ENCODE results near the gene CLK2.
"Not testable (repeated sequence)": the region's sequence is repeated elsewhere in the genome, so short reads cannot be mapped to it uniquely, and the experiment has no call there.

CLK2 gene

DNA sequence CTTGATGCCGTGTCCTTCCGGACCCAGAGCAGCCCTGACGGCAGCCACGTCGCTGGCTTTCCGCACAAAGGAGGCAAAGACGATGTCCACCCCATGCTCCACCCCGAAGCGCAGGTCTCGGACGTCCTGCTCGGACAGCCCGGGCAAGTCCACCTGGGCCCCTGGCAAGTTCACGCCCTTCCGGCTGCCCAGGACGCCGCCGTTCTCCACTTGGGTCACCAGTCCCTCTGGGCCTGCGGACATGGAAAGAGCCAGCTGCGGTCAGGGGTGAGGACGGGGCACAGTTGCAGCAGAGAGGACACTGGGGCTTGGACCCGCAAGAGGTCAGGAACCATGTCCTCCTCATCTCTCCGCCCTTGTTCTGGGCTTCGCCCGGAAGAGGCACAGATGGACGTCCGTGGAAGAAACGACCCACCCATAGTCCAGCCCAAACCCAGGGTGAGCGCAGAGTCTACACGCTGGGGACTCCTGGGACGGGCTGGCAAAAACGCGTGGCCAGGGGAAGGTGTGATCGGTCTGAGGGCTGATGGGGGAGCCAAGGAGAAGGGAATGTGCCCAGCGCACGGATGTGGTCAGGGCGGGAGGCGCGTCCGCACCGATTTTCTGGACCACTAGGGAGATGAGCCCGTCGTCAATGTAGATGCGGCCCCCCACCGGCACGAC, 21.3 kb upstream of the CLK2 start:
- peak overlapping the region; percentile 89 for H3K4me3 ChIP-seq (ENCODE audit: low read depth, low read length)
- peaks cover 37% of the 10 kb centered on the region for H3K27me3 ChIP-seq (ENCODE audit: control insufficient read depth, insufficient read depth, low read length)
- peaks cover 8% of the 10 kb centered on the region for H3K4me1 ChIP-seq (ENCODE audit: control insufficient read depth, insufficient read depth, low read length)
- no peaks in the 10 kb centered on the region for H3K36me3 ChIP-seq (ENCODE audit: control insufficient read depth, insufficient read depth, low read length)
- H3K9ac ChIP-seq (ENCODE audit: low read depth, low read length), result peak overlapping the region; percentile 8
- no peaks in the 10 kb centered on the region for H3K9me3 ChIP-seq (ENCODE audit: control insufficient read depth, insufficient read depth, low read length)

DNA sequence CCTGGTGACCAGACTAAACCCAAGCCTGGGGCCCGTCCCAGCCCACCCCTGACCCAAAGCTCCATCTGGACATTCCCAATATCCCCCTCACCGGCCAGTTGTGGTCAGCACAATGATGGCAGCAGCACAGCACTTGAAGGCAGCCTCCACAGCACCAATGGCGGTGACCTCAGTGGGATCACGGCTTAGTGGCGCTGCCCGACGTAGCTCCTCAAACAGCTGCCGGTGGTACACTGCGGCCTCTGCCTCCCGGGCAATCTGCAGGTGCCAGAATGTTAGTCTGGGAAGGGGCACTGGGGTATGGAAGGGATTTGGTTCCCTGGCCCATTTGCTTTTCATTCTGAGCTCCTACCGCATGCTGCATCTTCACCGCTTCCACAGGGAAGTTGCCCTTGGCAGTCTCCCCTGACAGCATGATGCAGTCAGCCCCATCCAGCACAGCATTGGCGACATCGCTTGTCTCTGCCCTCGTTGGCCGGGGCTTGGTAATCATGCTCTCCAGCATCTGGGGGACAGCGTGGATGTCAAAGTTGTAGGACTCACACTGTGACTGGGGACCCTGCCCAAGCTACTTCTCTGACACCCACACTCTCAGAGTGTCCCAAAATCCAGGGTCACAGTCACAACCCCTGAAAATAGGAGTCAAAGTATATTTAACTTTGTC, 19.9 kb upstream of the CLK2 start:
- no peak overlapping the region for H3K9ac ChIP-seq (ENCODE audit: low read depth, low read length)
- H3K4me1 ChIP-seq (ENCODE audit: control insufficient read depth, insufficient read depth, low read length), result peaks cover 8% of the 10 kb centered on the region
- peaks cover 37% of the 10 kb centered on the region for H3K27me3 ChIP-seq (ENCODE audit: control insufficient read depth, insufficient read depth, low read length)
- no peak overlapping the region for H3K4me3 ChIP-seq (ENCODE audit: low read depth, low read length)
- no peaks in the 10 kb centered on the region for H3K36me3 ChIP-seq (ENCODE audit: control insufficient read depth, insufficient read depth, low read length)
- H3K9me3 ChIP-seq (ENCODE audit: control insufficient read depth, insufficient read depth, low read length), result no peaks in the 10 kb centered on the region

DNA sequence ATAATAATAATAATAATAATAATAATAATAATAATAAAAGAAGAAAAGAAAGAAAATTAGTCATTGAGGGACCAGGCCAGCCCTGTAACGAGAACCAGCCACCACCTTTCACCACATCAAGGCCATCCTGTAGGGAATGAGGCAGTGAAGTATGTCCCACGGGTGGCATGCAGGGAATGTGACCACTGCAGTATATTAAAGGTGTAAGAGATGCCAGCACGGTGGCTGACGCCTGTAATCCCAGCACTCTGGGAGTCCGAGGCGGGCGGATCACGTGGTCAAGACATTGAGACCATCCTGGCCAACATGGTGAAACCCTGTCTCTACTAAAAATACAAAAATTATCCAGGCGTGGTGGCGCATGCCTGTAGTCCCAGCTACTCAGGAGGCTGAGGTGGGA, 17.7 kb upstream of the CLK2 start:
- not testable (repeated sequence) for H3K9ac ChIP-seq (ENCODE audit: low read depth, low read length)

DNA sequence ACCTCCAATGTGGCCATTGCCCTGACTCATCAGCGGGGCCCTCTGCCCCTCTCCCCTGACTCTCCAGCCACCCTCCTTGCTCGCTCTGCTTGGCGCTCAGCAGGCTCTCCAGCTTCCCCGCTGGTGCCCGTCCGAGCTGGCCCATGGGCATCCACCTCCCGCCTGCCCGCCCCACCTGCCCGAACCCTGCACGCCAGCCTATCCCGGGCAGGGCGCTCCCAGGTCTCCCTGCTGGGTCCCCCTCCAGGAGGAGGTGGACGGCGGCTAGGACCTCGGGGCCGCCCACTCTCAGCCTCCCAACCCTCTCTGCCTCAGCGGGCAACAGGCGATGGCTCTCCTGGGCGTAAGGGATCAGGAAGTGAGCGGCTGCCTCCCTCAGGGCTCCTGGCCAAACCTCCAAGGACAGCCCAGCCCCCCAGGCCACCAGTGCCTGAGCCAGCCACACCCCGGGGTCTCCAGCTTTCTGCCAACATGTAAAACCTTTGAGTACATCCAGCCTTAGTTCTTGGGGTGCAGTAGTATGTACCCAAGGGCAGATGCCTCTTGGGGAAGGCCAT, 14.8 kb upstream of the CLK2 start:
- Histone ChIP-seq H3K9ac (ENCODE audit: low read depth, low read length) (no peak overlapping the region), H3K9me3 (ENCODE audit: control insufficient read depth, insufficient read depth, low read length) (no peaks in the 10 kb centered on the region), H3K27me3 (ENCODE audit: control insufficient read depth, insufficient read depth, low read length) (peaks cover 2% of the 10 kb centered on the region), H3K36me3 (ENCODE audit: control insufficient read depth, insufficient read depth, low read length) (no peaks in the 10 kb centered on the region), H3K4me3 (ENCODE audit: low read depth, low read length) (no peak overlapping the region), H3K4me1 (ENCODE audit: control insufficient read depth, insufficient read depth, low read length) (no peaks in the 10 kb centered on the region)

More for the DNA sequence above, 17.7 kb upstream of the CLK2 start:
- not testable (repeated sequence) for H3K9me3 ChIP-seq (ENCODE audit: control insufficient read depth, insufficient read depth, low read length); H3K4me3 ChIP-seq (ENCODE audit: low read depth, low read length); H3K4me1 ChIP-seq (ENCODE audit: control insufficient read depth, insufficient read depth, low read length); H3K36me3 ChIP-seq (ENCODE audit: control insufficient read depth, insufficient read depth, low read length)
- H3K27me3 ChIP-seq (ENCODE audit: control insufficient read depth, insufficient read depth, low read length), result peaks cover 30% of the 10 kb centered on the region

DNA sequence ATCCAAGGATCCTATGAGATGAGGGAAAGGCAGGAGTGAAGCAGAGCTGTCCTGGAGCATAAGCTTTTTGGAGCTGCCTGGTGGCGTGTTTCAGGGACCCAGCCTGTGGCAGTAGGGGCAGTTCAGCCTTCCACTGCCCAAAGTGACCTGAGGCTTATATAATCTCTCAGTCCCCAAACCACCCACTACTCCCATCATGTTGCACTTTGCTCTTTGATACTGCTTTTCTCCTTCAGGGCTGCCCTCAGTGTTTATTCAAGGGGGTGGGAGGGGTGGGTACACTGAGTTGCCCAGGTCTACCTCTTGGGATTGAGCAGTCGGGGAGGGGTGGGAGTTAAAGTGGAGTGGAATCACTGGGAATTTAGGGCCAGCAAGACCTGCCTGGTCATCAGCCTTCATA, 13.2 kb upstream of the CLK2 start:
- Histone ChIP-seq H3K9me3 (ENCODE audit: control insufficient read depth, insufficient read depth, low read length) (no peaks in the 10 kb centered on the region), H3K4me3 (ENCODE audit: low read depth, low read length) (no peak overlapping the region), H3K4me1 (ENCODE audit: control insufficient read depth, insufficient read depth, low read length) (no peaks in the 10 kb centered on the region), H3K27me3 (ENCODE audit: control insufficient read depth, insufficient read depth, low read length) (no peaks in the 10 kb centered on the region), H3K36me3 (ENCODE audit: control insufficient read depth, insufficient read depth, low read length) (no peaks in the 10 kb centered on the region), H3K9ac (ENCODE audit: low read depth, low read length) (no peak overlapping the region)

DNA sequence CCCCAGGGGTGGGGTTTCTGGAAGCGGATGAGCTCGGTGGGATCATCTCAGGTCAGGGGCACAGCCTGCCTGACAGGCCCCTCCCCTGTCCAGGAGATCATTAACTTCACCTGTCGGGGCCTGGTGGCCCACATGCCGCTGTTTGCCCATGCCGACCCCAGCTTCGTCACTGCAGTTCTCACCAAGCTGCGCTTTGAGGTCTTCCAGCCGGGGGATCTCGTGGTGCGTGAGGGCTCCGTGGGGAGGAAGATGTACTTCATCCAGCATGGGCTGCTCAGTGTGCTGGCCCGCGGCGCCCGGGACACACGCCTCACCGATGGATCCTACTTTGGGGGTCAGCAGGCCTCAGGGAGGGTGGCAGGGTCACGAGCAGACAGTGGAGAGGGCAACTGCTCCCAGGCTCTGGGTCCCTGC, 12.3 kb upstream of the CLK2 start:
- Histone ChIP-seq H3K9me3 (ENCODE audit: control insufficient read depth, insufficient read depth, low read length) (no peaks in the 10 kb centered on the region), H3K27me3 (ENCODE audit: control insufficient read depth, insufficient read depth, low read length) (no peaks in the 10 kb centered on the region), H3K9ac (ENCODE audit: low read depth, low read length) (no peak overlapping the region), H3K36me3 (ENCODE audit: control insufficient read depth, insufficient read depth, low read length) (no peaks in the 10 kb centered on the region), H3K4me1 (ENCODE audit: control insufficient read depth, insufficient read depth, low read length) (no peaks in the 10 kb centered on the region), H3K4me3 (ENCODE audit: low read depth, low read length) (no peak overlapping the region)

DNA sequence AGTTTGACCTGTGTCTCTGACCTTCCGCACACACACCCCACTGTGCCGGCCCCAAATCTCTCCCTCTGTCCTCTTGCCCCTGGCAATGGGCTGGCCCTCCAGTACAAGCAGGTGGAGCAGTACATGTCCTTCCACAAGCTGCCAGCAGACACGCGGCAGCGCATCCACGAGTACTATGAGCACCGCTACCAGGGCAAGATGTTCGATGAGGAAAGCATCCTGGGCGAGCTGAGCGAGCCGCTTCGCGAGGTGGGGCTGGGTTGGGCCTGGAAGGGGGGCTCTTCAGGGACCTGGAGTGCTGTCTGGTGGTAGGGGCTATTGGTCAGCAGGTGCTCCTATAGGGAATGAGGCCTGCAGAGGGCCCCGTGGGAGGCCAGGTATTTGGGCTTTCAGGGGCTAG, 11.8 kb upstream of the CLK2 start:
- no peak overlapping the region for H3K9ac ChIP-seq (ENCODE audit: low read depth, low read length)
- no peaks in the 10 kb centered on the region for H3K36me3 ChIP-seq (ENCODE audit: control insufficient read depth, insufficient read depth, low read length)
- no peak overlapping the region for H3K4me3 ChIP-seq (ENCODE audit: low read depth, low read length)
- no peaks in the 10 kb centered on the region for H3K4me1 ChIP-seq (ENCODE audit: control insufficient read depth, insufficient read depth, low read length)
- H3K9me3 ChIP-seq (ENCODE audit: control insufficient read depth, insufficient read depth, low read length), result no peaks in the 10 kb centered on the region
- H3K27me3 ChIP-seq (ENCODE audit: control insufficient read depth, insufficient read depth, low read length), result no peaks in the 10 kb centered on the region

DNA sequence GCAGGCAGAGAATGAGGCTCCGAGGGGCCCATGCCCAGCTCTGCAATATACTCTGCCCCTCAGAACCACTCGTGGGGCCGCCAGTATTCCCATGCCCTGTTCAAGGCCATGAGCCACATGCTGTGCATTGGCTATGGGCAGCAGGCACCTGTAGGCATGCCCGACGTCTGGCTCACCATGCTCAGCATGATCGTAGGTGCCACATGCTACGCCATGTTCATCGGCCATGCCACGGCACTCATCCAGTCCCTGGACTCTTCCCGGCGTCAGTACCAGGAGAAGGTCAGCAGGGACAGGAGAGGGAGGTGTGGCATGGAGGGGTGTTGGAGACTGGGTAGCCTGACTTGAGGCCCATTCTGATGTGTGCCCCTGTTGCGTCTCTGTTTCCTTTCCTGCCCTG, 11.2 kb upstream of the CLK2 start:
- Histone ChIP-seq H3K4me3 (ENCODE audit: low read depth, low read length) (no peak overlapping the region), H3K9ac (ENCODE audit: low read depth, low read length) (no peak overlapping the region), H3K36me3 (ENCODE audit: control insufficient read depth, insufficient read depth, low read length) (no peaks in the 10 kb centered on the region), H3K9me3 (ENCODE audit: control insufficient read depth, insufficient read depth, low read length) (no peaks in the 10 kb centered on the region), H3K4me1 (ENCODE audit: control insufficient read depth, insufficient read depth, low read length) (no peaks in the 10 kb centered on the region), H3K27me3 (ENCODE audit: control insufficient read depth, insufficient read depth, low read length) (no peaks in the 10 kb centered on the region)

DNA sequence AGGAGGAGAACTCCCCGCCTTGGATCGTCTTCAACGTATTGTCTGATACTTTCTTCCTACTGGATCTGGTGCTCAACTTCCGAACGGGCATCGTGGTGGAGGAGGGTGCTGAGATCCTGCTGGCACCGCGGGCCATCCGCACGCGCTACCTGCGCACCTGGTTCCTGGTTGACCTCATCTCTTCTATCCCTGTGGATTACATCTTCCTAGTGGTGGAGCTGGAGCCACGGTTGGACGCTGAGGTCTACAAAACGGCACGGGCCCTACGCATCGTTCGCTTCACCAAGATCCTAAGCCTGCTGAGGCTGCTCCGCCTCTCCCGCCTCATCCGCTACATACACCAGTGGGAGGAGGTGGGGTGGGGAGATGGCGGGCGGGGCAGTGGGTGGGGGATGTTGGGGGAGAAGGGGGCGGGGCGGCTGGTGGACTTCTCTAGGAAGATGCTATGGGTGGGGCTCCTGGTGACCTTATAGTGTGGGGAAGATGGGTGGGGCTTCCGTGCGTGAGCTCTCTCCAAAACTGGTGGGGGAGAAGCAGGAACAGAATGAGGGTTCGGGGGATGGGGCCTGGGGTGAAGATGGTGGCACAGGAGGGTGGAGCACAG, 9.3 kb upstream of the CLK2 start:
- H3K9ac ChIP-seq (ENCODE audit: low read depth, low read length), result no peak overlapping the region
- no peaks in the 10 kb centered on the region for H3K27me3 ChIP-seq (ENCODE audit: control insufficient read depth, insufficient read depth, low read length)
- H3K36me3 ChIP-seq (ENCODE audit: control insufficient read depth, insufficient read depth, low read length), result no peaks in the 10 kb centered on the region
- H3K4me3 ChIP-seq (ENCODE audit: low read depth, low read length), result no peak overlapping the region
- H3K4me1 ChIP-seq (ENCODE audit: control insufficient read depth, insufficient read depth, low read length), result peaks cover 8% of the 10 kb centered on the region
- H3K9me3 ChIP-seq (ENCODE audit: control insufficient read depth, insufficient read depth, low read length), result no peaks in the 10 kb centered on the region

DNA sequence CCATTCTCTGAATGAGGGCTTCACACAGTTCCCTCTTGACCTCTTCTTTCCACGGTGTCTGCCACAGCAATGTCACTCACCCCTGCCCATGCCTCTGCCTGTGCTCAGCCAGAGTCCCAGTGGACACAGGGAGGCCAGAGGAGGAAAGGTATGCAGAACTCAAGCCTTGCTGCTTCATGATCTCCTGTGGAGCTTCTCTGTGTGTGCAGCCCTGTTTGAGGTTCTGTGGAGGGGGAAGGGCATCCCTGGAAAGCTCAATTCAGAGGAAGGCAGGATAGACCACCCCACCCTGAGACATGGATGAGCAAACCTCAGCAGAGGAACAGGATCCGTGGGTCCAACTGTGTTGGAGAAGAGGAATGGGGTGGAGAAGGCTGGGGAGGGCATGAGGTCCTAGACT, 6.0 kb upstream of the CLK2 start:
- no peak overlapping the region for H3K4me3 ChIP-seq (ENCODE audit: low read depth, low read length)

DNA sequence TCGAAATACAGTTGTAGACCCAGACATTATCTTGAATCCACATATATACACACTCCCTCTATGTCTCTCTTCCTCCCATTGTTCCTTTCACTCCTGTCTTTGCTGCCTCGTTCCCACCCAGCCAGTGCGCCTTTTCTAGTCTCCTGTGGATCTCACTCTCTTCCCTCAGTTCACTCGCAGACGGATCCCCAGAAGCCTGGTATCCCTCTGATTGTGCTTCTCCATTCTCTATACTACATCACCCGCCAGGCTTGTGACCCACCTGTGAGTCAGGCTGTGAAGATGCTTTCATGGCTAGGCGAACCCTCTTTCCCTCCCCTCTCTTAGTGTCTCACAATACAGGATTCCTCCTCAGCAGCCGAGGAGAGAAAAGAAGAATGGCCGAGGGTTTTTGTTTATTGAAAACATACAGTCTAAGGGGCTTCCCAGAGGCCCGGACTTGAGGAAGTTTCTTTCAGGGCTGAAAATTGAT, 5.4 kb upstream of the CLK2 start:
- Histone ChIP-seq H3K9ac (ENCODE audit: low read depth, low read length) (no peak overlapping the region), H3K36me3 (ENCODE audit: control insufficient read depth, insufficient read depth, low read length) (no peaks in the 10 kb centered on the region), H3K9me3 (ENCODE audit: control insufficient read depth, insufficient read depth, low read length) (no peaks in the 10 kb centered on the region), H3K27me3 (ENCODE audit: control insufficient read depth, insufficient read depth, low read length) (peaks cover 12% of the 10 kb centered on the region), H3K4me1 (ENCODE audit: control insufficient read depth, insufficient read depth, low read length) (peaks cover 12% of the 10 kb centered on the region), H3K4me3 (ENCODE audit: low read depth, low read length) (peak overlapping the region; percentile 28)

More for the DNA sequence above, 6.0 kb upstream of the CLK2 start:
- H3K9ac ChIP-seq (ENCODE audit: low read depth, low read length), result no peak overlapping the region
- peaks cover 12% of the 10 kb centered on the region for H3K27me3 ChIP-seq (ENCODE audit: control insufficient read depth, insufficient read depth, low read length)
- no peaks in the 10 kb centered on the region for H3K36me3 ChIP-seq (ENCODE audit: control insufficient read depth, insufficient read depth, low read length)
- no peaks in the 10 kb centered on the region for H3K9me3 ChIP-seq (ENCODE audit: control insufficient read depth, insufficient read depth, low read length)
- H3K4me1 ChIP-seq (ENCODE audit: control insufficient read depth, insufficient read depth, low read length), result peaks cover 12% of the 10 kb centered on the region

Measured in iPS-15b (cell line).